Measurements from ENCODE around the gene HTR3D.
"Not testable (repeated sequence)": the region's sequence is repeated elsewhere in the genome, so short reads cannot be mapped to it uniquely, and the experiment has no call there.

The HTR3D gene

DNA sequence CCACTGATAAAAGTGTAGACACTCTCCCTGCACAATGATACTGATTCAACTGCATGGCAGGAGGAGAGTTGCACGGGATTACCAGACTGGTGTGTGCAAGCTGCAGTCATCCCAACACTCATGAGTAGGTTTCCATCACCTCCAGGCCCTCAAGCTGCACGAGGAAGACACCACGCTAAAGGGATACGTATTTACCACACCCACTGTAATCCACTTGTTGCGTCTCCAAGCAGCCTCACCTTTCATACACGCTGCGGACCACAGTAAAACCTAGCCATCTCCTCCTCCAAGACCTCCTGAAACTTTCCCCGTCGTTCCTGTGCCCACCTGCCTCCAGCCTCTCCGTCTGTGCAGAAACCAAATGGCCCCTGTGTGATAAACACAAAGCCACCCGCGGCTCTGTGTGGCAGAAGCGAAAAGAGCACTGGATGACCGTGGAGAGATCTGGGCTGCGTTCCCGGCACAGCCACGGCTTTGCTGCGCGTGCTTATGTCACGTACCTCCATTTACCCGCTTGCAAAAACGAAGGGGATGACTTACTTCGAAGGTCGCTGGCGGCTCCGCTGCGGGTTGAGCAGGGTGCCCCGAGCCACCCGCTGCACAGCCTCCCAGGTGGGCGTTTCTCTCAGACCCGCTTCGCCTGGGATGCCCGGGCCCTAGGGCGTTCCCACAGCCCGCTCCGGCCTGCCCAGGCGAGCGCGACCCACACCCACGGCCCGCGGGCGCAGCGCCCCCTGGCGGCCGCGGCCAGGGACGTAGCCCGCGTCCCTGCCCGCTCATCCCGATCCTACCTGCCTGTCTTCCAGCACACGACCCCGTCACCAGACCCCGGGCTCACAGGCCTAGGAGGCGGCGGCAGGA, 14.5 kb upstream of the HTR3D start:
- no peak for FAIRE-seq

DNA sequence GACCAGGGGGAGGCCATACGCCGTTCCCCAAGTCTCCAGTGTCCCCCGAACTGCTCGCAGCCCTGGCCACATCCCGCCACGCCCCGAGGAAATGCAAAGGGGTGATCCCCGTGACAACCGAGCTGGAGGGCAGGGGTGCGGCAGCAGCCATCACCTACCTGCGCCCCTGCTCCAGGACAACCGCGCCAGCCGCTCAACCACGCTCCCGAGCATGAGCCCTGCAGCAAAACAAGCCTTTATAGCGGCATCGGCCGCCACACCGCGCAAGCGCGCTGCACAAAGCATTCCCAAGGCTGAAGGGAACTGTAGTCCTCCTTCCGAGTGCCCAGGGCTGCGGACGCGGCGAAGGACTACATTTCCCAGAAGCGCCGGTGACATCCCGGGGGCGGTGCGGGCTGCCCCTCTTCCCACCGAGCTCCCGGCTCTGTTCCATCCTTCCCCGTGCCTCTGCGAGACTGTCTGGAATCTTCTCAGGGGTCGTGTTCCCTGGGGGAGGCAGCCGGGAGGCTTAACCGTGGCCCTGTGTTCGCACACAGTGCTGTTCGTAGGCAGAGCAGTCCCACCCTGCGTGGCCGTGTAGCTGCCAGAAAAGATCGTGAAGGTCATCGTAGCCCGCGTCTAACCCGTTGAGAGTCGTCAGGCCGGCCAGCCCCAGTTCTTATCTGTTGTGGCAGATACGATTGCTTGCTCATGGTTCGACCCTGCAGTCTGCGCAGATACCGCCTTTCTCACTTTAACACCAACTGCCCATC, 13.7 kb upstream of the HTR3D start, which contains the start of gene ABCC5:
Gene ABCC5, minus strand, starts transcription at position 213 of the 752 bp plus-strand sequence. CDS start 3,492 bp downstream, outside the sequence.
- no peak for FAIRE-seq

DNA sequence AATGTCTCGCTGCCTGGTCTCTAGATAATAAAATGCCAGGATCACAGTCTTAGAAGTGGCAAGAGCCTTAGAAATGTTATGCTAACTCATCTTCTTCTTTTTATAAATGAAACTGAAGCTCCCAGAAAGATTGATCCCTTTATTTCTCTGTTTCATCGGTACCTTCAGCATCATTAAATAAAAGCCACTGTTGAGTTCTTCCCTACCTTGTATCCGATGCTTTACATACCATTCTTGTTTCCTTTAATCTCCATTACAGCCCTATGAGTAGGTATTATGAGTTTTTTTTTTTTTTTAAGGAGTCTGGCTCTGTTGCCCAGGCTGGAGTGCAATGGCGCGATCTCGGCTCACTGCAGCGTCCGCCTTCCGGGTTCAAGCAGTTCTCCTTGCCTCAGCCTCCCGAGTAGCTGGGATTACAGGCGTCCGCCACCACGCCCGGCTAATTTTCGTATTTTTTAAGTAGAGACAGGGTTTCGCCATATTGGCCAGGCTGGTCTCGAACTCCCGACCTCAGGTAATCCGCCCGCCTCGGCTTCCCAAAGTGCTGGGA, 13.0 kb upstream of the HTR3D start:
- no peak for FAIRE-seq

DNA sequence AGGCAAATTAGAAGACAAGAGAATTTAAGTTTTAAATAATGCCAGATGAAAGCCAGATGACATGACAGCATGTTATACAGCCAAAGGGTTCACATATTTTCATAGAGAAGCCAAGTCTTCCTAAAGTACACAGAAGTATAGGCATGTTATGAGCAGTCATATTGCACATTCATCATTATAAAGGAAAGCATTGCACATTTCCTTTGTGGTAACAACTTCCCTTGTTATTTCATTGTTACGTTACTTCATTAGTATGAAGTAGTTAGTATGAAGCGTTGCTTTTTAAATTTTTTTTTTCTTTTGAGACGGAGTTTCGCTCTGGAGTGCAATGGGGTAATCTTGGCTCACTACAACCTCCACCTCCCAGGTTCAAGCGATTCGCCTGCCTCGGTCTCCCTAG, 9.2 kb upstream of the HTR3D start:
- no peak for FAIRE-seq

DNA sequence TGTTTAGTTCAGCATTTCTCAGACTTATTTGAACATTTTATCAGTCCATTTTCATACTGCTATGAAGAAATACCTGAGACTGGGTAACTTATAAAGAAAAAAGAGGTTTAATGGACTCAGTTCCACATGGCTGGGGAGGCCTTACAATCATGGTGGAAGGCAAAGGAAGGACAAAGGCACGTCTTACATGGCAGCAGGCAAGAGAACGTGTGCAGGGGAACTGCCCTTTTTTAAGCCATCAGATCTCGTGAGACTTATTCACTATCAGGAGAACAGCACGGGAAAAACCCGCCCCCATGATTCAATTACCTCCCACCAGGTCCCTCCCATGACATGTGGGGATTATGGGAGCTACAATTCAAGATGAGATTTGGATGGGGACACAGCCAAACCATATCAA, 6.3 kb upstream of the HTR3D start:
- FAIRE-seq, result not testable (repeated sequence)

DNA sequence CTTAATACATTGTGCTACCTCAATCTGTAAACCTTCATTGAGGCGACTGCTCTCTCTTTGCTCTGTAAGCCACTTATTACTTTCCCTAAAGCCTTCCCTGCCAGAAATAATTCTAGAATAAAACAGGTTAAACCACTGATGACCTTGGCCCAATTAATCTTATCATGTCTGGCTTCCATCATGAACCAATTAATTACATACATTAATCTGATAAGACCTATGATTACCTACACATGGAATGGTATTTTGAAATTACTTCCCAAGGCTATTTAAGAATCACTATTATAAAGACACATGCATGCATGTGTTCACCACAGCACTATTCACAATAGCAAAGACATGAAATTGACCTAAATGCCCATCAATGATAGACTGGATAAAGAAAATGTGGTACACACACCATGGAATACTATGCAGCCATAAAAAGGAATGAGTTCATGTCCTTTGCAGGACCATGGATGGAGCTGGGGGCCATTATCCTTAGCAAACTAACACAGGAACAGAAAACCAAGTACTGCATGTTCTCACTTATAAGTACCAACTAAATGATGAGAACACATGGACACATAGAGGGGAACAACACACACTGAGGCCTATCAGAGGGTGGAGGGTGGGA, 3.2 kb upstream of the HTR3D start:
- not testable (repeated sequence) for FAIRE-seq

GRCh38 chr3:184029443-184029842, 2.1 kb upstream of the HTR3D start:
- no peak for FAIRE-seq

DNA sequence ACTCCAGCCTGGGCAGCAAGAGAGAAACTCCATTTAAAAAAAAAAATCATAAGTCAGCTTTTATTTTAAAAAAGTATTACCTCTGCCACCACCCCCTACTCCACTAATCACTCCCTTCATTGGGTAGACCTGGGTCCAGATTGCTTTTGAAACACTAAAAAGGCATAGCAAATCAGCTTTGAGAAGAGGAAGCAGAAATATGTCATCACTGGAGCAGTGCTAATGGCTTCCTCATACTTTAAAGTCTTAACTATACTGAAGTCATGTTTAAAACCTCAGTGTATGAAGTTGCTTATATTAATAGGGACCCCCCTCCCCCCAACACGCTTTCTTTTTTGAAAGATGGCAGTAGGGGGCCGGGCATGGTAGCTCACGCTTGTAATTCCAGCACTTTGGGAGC, 1.0 kb upstream of the HTR3D start:
- FAIRE-seq, result no peak

DNA sequence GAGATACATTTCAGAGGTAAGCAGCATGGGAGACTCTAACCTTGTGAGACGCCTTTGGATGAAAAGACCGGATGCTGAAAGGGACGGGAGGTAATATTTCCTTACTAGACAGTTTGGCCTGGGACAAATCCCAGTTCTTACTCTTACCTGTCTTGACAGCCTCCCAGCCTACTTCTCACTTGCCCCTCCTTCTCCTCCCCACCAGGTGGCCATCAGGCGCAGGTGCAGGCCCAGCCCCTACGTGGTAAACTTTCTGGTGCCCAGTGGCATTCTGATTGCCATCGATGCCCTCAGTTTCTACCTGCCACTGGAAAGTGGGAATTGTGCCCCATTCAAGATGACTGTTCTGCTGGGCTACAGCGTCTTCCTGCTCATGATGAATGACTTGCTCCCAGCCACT, 6.3 kb downstream of the HTR3D start:
- FAIRE-seq, result no peak

DNA sequence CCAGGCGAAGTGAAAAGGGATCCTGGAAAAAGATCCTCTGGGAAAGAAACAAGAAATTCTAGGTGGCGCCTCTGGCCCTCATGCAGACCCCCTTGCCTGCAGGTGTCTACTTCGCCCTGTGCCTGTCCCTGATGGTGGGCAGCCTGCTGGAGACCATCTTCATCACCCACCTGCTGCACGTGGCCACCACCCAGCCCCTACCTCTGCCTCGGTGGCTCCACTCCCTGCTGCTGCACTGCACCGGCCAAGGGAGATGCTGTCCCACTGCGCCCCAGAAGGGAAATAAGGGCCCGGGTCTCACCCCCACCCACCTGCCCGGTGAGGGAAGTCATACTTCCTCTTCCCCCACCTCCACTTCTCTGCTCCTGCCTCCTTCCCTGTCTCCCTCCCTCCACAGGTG, 6.8 kb downstream of the HTR3D start:
- FAIRE-seq, result not testable (repeated sequence)

GRCh38 chr3:184039414-184039813, 7.9 kb downstream of the HTR3D start:
- FAIRE-seq, result no peak

DNA sequence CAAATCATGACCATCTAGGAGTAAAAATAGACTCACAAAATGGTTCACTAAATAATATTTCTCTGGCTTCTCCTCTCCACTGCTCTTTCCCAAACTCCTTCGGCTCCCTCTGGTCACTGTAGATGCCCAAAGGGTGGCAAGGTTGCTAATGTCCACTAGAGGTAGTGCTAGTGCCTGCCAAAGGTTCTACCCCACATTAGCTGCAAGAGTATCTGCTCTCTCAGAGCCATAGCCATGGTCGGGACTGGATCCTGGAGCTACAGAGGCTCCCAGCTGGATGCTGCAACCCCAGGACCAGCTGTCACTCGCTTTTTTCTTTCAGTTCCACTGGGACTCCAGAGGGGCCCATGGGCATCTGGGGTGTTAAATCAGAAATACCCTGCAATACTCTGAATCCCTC, 8.5 kb downstream of the HTR3D start:
- no peak for FAIRE-seq

DNA sequence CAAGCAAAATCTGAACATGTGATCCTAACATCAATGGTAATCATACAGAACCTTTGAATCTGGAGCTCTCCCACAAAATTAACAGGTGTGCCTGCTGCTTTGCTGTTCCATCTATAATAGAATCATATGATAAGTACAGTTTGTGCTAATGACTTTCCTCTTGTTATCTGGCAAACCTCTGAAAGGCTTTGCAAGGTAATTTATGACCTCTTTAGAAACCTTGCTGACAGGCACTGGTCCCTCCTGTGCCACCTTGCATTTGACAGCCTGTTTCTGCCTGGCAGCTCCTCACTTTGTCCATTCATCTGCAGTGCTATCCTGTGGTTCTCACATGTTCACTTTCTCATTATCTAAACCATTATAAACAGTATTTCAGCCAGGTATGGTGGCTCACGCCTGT, 11.1 kb downstream of the HTR3D start:
- no peak for FAIRE-seq

DNA sequence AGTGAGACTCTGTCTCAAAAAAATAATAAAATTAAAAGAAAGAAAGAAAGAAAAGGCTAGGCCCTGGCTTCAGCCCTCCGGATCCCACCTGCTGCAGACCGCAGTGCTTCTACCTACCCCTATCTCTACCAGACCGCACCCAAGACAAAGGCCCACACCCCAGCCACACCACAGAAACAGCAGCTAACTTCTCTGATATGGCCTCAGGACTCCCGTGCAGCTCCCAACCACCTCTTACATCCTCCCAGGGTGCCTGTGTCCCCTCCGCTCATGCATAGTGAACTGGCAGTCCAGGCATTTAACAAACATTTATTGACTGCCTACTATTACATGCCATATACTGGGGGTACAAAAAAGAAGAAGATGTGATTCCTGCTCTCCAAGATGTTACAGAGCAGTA, 14.5 kb downstream of the HTR3D start:
- no peak for FAIRE-seq

- FAIRE-seq, result no peak
Observed at GRCh38 chr3:184050217-184050847, 18.8 kb downstream of the HTR3D start.

DNA sequence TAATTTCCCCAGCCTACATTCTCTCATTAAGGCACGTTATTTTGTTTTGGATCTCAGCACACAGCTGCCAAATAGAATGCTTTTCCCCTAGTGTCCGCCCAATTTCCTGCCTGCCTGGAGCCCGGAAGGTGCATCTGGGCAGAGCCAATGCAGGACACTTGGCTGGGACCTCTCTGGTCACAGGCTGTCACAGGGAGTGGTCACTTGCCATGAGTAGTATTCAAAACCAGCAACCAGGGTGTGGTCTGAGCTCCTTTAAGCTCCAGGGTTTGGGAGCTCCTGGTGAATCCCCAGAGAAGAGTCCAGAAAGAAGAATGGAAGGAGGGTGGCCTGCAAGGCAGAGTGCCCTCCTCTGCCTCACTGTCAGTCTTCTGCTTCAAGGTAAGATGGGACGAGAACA, 21.2 kb downstream of the HTR3D start, which contains the start of gene HTR3C:
Gene HTR3C, plus strand, starts transcription at position 281 of the 400 bp plus-strand sequence. Its CDS starts 34 bp downstream, at position 315.
- FAIRE-seq, result no peak

- no peak for FAIRE-seq
Observed at GRCh38 chr3:184058029-184058428, 26.5 kb downstream of the HTR3D start.

- no peak for FAIRE-seq
Observed at GRCh38 chr3:184059424-184059823, 27.9 kb downstream of the HTR3D start.

GRCh38 chr3:184062637-184063036, 31.1 kb downstream of the HTR3D start:
- no peak for FAIRE-seq

GRCh38 chr3:184066211-184066610, 34.7 kb downstream of the HTR3D start:
- no peak for FAIRE-seq

- FAIRE-seq, result no peak
Observed at GRCh38 chr3:184067573-184068055, 36.1 kb downstream of the HTR3D start.

GRCh38 chr3:184068344-184068743, 36.8 kb downstream of the HTR3D start:
- no peak for FAIRE-seq

GRCh38 chr3:184071142-184071541, 39.6 kb downstream of the HTR3D start:
- FAIRE-seq, result not testable (repeated sequence)

Data from islet of Langerhans (tissue), 1 donor.